GM19023 (cell line): Measurements from ENCODE around the gene CEP43.

ENCODE experiments used
- ATAC-seq: cut with Tn5 transposase; IDR thresholded peaks from one replicate; pipeline ENCODE4 v1.9.1; 2021; ENCODE audit warnings: mild to moderate bottlenecking, moderate library complexity; ENCODE audit not compliant: unreplicated experiment

The CEP43 gene

GRCh38 chr6:166966268-166966667, 32.9 kb upstream of the CEP43 start:
- no peak for ATAC-seq

GRCh38 chr6:166969390-166970002, 29.7 kb upstream of the CEP43 start:
- ATAC-seq = no peak

GRCh38 chr6:166970091-166970490, 29.1 kb upstream of the CEP43 start:
- no peak for ATAC-seq

- ATAC-seq = no peak
Observed at GRCh38 chr6:166970776-166971175, 28.4 kb upstream of the CEP43 start.

GRCh38 chr6:166971271-166971670, 27.9 kb upstream of the CEP43 start:
- no peak for ATAC-seq

DNA sequence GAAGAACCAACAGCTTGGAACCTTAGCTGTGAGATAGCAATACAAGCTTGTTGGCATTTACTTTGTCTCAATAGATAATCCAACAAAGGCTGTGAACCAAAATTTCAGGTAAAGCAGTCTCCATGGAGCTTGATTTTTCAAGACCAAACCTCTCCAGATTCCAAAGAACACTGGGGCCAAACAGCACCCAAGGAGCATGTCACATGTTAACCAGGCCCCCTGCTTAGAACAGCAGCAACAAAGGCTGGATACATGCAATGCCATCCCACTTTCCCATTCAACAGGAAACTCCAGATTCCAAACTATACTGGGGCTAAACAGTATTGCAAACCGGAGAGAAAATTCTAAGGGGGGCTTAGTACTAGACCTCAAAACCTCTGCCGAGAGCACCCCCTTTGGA, 27.1 kb upstream of the CEP43 start:
- no peak for ATAC-seq

DNA sequence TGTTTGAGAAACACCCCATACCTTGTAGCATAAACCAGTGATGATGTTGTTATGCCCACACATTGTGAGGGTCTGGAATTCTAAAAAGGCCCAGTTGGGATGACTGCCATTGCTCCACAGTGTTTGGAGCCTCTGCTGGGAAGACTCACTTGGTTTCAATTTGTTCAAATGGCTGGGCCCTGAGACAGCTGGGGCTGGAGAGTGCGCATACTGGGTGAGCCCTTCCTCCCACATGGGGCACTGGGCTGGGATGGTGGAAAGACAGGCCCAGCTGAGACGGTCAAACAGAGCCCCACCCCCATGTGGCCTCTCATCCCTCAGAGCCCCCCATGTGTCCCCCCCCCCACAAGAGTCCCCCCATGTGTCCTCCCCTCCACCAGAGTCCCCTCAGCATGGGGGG, 22.6 kb upstream of the CEP43 start:
- ATAC-seq = no peak

DNA sequence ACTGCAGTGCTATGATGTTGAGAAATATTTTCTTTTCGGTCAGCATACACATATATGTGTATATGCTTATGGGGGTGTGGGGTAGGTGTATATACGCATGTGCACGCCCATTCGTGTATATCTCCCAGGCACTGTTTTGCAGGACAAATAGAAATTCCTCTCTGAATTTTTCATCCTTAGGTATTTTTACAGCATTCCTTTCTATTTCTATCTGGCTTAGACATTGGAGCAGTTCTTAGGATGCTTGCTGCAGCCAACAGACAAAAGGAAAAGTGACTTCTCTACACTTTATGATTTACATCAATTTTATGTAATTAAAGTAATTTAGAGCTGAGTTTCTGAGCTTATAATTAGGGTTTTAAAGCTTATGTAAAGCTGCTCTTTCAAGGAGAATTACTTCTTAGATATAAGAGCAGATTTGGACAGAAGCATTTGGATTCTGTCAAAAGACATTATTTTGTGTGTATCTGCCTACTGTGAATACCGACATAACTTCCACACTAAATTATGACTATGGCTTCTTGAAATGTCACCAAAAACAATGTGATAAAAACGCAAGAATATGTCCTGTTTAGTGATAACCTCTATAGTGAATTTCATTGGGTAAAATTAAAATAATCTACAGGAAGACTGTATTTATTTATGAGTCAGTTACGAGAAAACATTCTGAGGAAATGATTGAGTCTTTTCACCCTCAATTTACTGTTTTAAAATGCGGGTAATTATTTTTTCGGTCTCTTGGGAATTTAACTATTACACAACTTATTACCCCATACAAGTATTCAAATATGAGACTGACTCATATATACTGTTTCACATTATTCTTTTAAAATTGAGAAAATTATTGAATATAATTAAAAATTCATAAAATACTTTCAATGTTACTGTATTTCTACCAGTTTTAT, 21.3 kb upstream of the CEP43 start:
- ATAC-seq = no peak

- no peak for ATAC-seq
Observed at GRCh38 chr6:166980738-166981137, 18.5 kb upstream of the CEP43 start.

- ATAC-seq = no peak
Observed at GRCh38 chr6:166987448-166987847, 11.7 kb upstream of the CEP43 start.

DNA sequence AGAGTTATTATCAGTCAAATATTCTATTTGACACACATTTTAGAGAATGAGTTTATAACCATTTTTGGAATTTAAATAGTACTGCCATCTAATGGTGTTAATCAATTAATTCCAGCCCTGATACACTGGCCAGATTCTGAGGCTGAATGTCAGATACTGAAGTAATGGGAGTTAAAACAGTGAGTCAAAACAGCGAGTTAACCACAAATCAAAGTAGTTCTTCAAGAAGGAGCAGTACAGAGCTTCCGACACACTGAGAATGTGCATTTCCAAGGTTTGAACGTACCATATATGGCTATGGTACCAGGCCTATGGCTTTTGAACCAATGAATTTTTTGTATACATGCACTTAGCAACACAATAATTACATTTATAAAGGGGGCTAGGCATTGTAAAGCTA, 11.3 kb upstream of the CEP43 start:
- no peak for ATAC-seq

DNA sequence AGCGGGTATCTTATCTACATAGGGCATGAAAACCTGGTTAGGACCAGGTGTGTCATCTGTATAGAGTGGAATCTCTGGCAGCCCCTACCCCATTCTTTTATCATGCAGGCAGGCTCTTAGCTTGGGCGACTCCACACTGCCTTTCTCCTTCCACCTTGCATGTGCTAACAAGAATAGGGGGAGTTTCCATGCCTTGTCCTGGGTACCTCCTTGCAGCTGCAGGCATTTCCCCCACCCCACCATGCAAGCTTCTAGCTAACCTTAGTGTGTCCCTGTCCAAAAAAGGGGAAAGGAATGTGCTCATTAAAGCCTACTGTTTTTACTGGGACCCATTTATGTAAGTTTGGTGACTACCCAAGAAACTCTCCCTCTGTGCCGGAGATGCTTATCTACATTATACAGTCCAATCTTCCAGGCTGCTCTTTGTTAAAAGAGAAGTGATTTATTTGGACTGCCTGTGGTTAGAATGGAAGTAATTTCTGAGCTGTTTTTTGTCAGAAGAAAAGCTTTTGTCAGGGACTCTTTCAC, 10.5 kb upstream of the CEP43 start:
- no peak for ATAC-seq

- ATAC-seq = peak; percentile 72
Observed at GRCh38 chr6:166989427-166990032, 9.7 kb upstream of the CEP43 start.

DNA sequence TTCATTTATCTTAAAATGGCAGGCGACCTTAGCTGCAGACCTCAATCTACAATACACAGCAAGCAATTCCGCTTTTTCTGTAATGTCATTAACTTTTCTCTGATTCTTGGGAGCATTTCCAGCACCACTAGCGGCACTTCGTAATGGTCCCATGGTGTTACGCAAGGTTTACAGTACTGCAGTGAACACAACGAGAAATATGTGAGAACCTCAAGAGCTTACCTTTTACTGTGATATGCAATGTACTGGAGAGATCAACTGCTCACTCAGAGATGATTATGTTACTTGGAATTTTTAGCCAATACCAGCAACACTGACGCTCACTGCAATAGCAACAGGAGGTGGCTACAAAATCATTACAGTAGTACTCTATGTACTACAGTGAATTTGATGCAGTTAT, 2.8 kb upstream of the CEP43 start:
- ATAC-seq = no peak

DNA sequence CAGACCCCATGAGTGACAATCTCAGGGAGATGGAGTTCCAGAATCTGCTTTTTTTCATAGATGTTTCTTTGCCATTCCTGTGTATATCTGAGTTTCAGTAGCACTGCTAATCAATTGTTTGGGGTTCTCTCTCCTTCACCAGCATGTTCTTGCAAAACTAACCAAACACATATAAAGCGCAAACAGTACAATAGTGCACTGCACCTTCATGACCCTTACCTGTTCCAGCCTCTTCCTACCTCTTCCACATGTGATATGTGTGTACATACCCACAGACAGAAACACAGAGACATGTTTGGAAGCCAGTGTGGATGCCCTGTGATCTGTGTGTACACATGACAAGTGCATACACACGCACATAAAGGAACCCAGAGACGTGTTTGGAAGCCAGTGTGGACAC, 1.8 kb upstream of the CEP43 start:
- no peak for ATAC-seq

DNA sequence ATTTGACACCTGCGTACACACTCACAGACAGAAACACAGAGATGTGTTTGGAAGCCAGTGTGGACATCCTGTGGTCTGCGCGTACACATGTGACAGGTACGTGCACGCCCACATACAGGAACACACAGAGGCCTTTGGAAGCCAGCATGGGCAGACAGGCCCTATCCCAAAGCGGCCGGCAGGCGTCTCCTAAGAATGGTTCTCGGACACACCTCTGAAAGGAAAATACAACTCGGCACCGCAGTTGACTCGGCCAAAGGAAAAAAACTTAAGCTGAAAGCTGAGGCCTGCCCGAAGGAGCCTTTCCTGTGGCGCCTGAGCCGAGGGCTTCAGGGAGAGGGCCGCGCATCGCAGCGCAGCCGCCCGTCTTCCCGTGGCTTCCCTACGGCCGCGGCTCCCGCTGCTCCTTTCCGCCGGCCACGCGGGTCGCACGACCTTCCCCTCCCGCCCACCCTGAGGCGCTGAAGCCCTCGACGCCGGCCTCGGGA, 1.4 kb upstream of the CEP43 start:
- no peak for ATAC-seq

DNA sequence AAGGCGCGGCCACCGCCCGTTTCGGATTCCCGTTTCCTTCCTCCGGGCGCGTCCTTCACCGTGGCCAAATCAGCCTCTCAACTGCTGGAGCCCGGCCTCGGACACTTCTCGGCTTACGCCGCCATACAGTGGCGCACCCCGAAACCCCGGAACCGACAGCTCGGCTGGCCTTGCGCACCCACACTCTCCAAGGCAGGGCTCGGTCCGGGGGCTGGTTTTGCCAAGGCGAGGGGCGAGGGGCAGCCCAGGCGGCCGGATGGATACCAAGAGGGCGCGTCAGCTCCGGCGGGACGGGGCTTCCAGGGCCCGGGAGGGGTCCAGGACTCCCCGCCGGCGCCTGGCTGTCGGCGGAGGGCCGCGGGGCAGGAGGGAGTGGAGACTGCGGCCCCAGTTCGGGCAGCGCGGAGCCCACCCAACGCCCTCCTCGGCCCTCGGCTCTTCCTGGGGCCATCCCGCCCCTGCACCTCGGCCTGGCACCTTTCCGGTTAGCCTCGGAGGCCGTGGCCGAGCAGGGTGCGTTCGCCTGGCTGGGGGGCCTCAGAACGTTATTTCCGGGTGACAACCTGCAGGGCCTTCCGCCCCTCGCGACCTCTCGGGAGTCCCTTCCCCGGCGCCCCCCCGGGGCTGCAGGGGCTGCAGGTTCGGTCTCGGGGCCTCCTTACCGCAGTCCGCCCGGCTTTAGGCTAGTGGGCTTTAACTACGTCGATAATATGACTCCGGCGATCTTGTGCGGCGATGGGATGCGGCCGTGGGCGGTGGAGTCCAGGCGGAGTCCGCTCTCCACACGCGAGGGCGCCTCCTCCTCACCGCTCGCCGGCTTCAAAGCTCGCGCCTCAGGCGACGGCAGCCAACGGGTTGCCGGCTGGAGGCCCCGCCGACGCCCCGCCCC, 697 bp upstream of the CEP43 start:
- peak; percentile 2 for ATAC-seq

DNA sequence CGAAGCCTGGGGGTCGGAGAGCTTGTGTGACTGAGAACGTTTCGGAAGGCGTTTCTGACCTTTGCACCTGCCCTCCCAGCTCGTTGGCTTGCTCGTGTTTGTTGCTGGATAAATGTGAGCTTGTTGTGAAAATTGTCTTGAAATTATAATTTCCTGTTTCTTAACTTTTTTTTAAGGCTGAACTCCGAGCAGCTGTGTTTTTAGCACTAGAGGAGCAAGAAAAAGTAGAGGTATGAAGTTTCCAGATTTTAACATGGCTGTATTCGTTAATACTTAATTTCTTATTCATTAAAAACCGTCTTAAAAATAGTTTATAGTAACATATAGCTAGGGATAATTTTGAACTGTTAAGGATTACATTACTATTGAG, 672 bp downstream of the CEP43 start:
- no peak for ATAC-seq

GRCh38 chr6:167000759-167001158, 1.6 kb downstream of the CEP43 start:
- ATAC-seq = no peak

DNA sequence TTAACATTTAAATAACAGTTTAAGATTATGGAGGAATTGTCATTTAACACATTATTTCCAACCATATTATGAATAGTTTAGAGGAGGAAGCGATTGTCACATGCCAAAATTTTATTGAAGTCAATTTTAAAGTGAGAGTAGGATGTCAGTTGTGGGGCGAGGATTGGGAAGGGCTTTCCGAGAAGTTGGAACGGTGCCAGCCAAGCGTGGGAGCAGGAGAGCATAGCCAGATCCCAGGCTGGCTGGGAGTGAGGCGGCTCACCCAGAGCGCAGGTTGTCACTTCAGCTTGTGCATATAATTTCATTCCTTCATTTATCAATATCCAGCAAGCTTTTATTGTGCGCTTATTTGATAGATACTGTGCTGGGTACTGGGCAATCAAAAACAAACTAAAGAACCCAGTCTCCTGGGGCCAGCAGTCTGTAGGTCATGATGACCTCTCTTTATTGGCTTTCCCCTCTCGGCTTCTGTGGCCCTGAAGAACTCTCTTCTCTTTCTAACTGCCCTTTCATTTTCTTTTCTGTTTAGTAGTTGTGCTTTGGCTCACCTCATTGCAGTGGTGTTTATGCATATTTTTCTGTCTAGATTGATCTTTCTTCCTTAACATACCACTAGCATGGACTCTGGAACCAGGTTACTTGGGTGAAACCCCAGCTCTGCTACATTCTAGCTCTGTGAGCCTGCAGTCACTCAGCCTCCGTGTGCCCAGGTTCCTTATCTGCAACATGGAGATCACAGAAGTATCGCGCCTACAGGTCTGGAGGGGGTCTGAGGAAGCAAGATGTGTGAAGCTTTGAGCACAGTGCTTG, 6.4 kb downstream of the CEP43 start:
- no peak for ATAC-seq
